ENCODE measurements around the gene MMP24.

Gene MMP24

DNA sequence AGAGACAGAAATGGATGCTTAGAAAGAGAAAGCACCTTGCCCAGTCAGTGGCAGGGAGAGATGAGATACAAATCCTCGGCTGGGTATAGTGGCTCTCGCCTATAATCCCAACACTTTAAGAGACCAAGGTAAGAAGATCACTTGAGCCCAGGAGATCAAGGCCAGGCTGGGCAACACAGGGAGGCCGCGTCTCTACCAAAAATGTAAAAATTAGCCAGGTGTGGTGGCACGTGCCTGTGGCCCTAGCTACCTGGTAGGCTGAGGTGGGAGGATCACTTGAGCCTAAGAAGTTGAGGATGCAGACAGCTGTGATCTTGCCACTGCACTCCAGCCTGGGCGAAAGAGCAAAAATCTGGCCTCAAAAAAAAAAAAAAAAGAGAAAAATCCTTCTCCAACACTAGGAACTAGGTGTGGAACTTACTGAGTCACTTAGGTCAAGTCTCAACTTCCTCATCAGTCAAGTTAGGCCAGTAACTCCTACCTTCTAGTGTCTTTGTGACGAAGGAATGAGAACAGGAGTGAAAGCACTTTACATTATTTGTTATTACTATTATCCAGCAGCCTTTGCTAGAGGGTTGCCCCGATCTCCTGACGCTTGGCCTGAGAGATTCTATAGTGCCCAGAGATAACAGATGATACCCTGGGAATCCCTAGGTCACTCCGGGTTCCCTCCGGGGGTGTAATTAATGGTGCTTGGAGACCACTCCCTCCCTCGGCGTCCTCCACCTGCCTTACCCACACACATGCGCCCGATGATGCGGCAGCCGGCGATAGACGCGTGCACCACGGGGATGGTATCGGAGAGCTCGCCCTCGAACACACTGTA, 57.2 kb downstream of the MMP24 start:
- Mint-ChIP-seq H3K27ac (peak overlapping the region; percentile 88 to 92), H3K36me3 (ENCODE audit: insufficient read depth) (peaks cover 31% of the 10 kb centered on the region), H3K4me1 (ENCODE audit: low read depth in 2 of 2) (peaks cover 17 to 18% of the 10 kb centered on the region in 2 donors), H3K4me3 (peak overlapping the region; percentile 82 to 89), H3K9me3 (no peaks in the 10 kb centered on the region), H3K27me3 (no peaks in the 10 kb centered on the region)
- DNase-seq (no peak), ATAC-seq (replicated peaks) (no peak)

DNA sequence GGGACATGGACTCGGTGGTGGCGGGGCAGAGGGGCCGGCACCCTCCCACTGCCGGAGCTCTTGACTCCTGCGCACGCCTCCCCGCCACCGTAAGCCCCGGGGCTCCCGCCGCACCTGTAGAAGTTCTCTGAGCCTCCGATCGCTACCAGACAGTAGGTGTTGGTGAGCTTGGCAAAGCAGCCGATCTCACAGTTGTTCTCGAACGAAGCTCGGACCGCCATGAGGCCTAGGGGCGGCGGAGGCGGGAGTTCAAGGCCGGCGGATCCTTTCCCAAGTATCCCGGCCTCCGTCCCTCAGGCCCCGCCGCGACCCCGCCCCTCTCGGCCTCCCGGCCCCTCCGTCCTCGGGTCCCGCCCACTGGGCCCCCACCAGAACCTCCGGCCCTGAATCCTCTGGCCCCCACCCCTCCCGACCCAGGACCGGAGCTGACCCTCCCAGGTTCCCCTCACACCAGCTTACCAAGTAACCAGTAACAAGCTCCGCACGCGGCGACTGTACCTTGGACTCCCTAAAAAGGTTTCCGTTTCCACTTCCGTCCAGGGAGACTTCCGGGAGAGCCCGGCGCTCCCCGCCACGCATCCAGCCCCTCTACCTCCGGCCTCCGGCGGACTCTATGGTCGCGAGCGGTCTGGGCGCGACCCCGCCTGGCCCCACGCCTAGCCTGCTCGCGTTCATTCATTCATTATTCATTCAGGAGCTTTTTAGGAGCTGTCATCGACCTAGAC, 57.9 kb downstream of the MMP24 start, which contains the start of gene EIF6:
EIF6 (minus strand) TSS at position 506 of the 725 bp plus-strand sequence; CDS start at position 221, 285 bp downstream.
- Mint-ChIP-seq H3K9me3 (no peaks in the 10 kb centered on the region), H3K27ac (peak within 1 kb of the TSS; percentile 88 to 92), H3K27me3 (no peaks in the 10 kb centered on the region), H3K4me1 (ENCODE audit: low read depth in 2 of 2) (peaks cover 15 to 18% of the 10 kb centered on the region in 2 donors), H3K4me3 (peak within 1 kb of the TSS; percentile 82 to 89), H3K36me3 (ENCODE audit: insufficient read depth) (peaks cover 25% of the 10 kb centered on the region)
- peak; percentile 86 for ATAC-seq (replicated peaks)
- peak; percentile 61 to 63 (median 61) for DNase-seq

DNA sequence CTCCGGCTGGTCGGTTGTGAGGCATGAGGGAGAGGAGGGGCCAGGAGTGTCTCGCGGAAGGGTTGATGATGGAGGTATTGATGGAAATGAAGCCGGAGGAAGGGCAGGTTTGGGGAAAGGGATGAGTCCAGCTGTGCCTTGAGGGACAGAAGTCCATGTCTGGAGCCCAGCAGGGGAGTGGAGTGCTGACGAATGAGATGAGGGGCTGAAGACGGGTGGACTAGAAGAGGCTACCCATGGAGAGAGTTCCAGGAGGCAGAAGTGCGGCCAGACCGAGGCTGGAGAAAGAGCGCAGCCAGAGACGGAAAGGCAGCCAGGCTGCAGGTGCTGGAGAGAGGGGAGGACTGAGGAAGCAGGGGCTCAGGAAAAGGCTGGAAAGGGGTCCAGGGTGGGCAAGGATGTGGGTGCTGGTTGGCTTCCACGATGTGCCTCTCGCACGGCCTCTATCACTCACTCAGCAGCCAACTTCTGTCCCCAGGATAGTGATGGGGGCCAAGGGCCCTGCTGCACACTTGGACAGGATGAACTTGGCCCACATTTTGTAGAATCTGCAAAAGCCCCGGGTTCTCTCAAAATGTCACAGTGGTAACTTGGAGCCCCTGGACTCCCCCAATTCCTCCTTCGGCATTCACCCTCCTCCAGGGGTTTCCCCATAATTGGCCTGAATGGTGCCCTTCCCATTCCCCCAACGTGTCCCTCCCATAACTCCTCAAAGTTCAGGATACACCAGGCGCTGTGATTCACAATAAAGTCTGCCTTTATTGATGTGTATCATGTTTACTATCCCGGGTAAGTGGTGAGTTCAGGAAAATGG, 58.7 kb downstream of the MMP24 start:
- Mint-ChIP-seq H3K27me3 (peaks cover 0 to 4% of the 10 kb centered on the region in 2 donors), H3K27ac (peak overlapping the region; percentile 88 to 92), H3K4me3 (peak overlapping the region; percentile 82 to 89), H3K4me1 (ENCODE audit: low read depth in 2 of 2) (peaks cover 15 to 18% of the 10 kb centered on the region in 2 donors), H3K9me3 (no peaks in the 10 kb centered on the region), H3K36me3 (ENCODE audit: insufficient read depth) (peaks cover 17% of the 10 kb centered on the region)
- ATAC-seq (replicated peaks) (no peak), DNase-seq (no peak)

DNA sequence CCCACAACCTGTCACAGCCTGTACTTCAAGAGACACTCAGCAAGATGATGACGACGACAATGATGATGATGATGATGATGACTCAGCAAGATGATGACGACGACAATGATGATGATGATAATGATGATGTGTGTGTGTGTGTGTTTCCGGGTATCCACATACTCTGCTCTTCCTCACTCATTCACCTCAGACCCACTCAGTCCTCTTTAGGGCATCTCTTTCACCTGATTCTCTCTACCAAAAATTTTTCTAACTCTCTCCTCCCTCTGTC, 59.3 kb downstream of the MMP24 start:
- H3K36me3 Mint-ChIP-seq (ENCODE audit: insufficient read depth): peaks cover 13% of the 10 kb centered on the region
- DNase-seq: no peak
- H3K4me1 Mint-ChIP-seq (ENCODE audit: low read depth in 2 of 2): peaks cover 15 to 18% of the 10 kb centered on the region in 2 donors
- H3K4me3 Mint-ChIP-seq: peak overlapping the region; percentile 82 to 89
- H3K27ac Mint-ChIP-seq: peak overlapping the region; percentile 88 to 92
- peaks cover 0 to 8% of the 10 kb centered on the region in 2 donors for H3K27me3 Mint-ChIP-seq
- no peaks in the 10 kb centered on the region for H3K9me3 Mint-ChIP-seq
- no peak for ATAC-seq (replicated peaks)

DNA sequence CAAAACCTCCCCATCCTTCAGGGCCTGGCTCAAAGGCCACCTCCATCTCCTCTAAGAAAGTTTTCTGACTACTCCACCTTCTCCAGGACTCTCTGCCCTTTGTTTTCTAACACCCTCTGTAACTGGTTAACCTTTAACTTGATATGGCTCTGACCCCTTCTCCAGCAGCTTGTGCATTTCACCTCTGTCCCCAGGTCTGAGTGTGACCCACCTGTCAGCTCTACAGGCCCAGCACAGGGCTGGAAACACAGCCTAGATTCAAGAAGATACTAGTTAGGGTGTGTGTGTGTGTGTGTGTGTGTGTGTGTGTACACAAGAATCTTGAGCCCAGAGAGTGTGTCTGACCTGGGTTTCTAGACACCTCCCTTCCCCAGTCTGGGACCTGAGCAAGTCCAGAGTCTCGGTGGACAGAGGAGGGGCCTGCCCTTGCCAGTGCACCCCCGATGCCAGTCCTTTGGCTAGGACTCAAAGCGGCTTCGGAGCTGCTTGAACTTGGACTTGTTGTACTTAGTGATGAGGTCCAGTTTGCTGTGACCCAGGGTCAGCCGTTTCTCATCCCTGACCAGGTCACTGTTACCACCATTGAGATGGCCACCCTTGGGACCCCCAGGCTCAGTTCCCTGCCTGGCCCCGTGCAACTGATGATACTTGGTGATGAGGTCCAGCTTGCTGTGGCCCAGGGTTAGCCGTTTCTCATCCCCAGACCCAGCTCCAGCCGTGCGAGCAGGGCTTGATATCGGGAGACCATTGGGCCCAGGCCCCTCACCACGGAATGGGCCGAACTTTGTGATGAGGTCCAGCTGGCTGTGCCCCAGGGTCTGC, 59.8 kb downstream of the MMP24 start:
- Mint-ChIP-seq H3K4me3 (peak overlapping the region; percentile 82 to 89), H3K27ac (peak overlapping the region; percentile 88 to 92), H3K27me3 (peaks cover 0 to 8% of the 10 kb centered on the region in 2 donors), H3K36me3 (ENCODE audit: insufficient read depth) (peaks cover 10% of the 10 kb centered on the region), H3K9me3 (no peaks in the 10 kb centered on the region), H3K4me1 (ENCODE audit: low read depth in 2 of 2) (peaks cover 15 to 18% of the 10 kb centered on the region in 2 donors)
- DNase-seq (no peak), ATAC-seq (replicated peaks) (no peak)

DNA sequence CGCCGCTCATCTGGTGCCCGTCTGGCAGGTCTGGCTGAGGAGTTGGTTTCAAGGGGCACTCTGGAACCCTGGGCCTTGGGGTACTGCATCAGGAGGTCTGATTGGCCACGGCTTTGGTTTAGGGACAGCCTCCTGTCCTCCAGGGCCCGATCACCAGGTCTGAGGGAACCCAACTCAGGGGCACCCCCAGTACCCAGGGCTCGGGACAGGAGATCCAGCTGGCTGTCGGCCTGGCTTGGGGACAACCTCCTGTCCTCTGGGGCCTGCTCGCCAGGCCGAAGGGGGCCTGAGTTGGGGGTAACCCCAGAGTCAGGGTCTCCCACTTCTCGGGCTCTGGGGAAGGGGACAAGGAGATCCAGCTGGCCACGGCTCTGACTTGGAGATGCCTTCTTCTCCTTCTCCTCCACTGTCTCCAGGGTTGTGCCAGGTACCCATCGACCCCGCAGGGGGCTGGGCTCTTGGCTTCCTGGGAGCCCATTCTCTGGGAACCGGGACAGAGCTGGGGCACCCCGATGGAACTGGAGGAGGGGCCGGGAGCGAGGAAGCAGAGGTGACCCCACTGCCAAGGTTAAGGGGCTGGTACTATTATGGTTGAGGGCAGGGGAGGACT, 60.5 kb downstream of the MMP24 start:
- ATAC-seq (replicated peaks): no peak
- Mint-ChIP-seq H3K27me3 (peaks cover 0 to 8% of the 10 kb centered on the region in 2 donors), H3K36me3 (ENCODE audit: insufficient read depth) (peaks cover 9% of the 10 kb centered on the region), H3K9me3 (no peaks in the 10 kb centered on the region), H3K4me3 (no peak overlapping the region), H3K4me1 (ENCODE audit: low read depth in 2 of 2) (peaks cover 15 to 18% of the 10 kb centered on the region in 2 donors), H3K27ac (no peak overlapping the region)
- DNase-seq: no peak

DNA sequence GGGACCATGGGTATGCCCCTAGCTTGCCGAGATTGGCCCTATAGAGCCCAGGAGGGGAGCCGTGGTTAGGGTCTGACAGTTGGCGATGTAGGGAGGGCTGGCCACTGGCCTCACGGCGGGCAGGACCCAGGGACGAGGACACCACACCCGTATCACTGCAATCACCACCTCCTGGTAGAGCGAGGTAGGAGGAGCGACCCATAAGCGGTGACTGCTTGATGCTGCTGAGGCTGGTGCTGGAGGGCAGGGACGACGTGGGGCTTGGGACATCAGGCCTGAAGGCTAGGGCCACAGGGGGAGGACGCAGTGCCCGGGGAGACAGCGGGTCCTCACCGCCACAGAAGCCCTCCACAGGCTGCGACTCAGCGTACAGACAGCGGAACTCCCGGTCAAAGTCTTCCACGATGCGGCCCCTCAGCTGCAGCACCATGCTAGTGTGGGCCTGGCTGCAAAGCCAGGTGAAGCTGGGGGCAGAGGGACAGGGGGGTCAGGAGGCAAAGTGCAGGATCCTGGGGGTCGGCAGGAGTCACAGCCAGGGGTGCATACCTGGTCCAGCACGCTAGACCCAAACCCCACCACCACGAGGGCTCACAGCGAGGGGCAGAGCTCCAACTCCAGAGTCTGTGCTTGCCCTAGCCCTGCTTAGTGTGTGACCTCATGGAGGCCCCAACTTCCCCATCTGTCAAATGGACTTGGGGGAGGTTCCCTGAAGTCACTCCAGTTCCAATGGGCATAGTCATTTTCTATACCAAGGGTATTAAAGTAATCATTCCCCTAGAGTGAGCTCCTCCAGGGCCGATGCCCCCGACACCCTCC, 61.2 kb downstream of the MMP24 start:
- DNase-seq: no peak
- Mint-ChIP-seq H3K9me3 (no peaks in the 10 kb centered on the region), H3K27ac (no peak overlapping the region), H3K4me1 (ENCODE audit: low read depth in 2 of 2) (peaks cover 13 to 15% of the 10 kb centered on the region in 2 donors), H3K27me3 (peaks cover 4 to 14% of the 10 kb centered on the region in 2 donors), H3K4me3 (no peak overlapping the region), H3K36me3 (ENCODE audit: insufficient read depth) (peaks cover 8% of the 10 kb centered on the region)
- ATAC-seq (replicated peaks): no peak

DNA sequence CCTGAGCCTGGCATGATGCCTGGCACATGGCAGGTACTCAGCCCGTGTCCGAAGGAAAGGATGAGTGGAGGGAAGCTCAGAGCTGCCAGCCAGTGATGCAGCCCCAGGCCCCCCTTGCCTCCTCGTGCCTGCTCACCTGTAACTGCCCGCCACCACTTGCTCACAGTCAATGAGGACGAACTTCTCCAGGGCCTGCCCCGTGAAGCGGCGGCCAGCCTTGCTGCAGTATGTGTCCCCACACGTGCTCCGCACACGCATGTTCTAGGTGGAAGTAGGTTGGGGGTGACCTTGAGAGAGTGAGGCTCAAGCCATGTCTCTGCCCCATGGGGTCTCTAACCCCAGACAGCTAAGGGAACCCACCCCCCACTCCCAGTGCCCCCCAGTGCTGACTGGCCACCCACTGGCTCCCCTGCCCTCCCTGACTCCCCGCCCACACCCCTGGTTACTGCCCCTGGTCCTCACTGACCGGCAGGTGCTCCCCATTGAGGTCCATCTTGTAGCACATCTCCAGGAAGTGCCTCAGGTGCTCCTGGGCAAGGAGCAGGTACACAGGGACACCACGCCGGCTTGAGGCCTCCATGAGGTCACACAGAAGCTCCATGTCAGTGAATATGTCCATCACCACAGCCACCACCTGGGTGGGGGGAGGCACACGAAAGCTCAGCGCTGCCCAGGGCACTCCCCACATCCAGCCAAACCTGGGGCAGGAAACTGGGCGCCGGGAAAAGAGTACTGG, 62.0 kb downstream of the MMP24 start:
- ATAC-seq (replicated peaks) (no peak), DNase-seq (no peak)
- Mint-ChIP-seq H3K27ac (no peak overlapping the region), H3K9me3 (no peaks in the 10 kb centered on the region), H3K27me3 (peaks cover 12 to 22% of the 10 kb centered on the region in 2 donors), H3K4me1 (ENCODE audit: low read depth in 2 of 2) (peaks cover 9 to 11% of the 10 kb centered on the region in 2 donors), H3K4me3 (no peak overlapping the region), H3K36me3 (ENCODE audit: insufficient read depth) (peaks cover 4% of the 10 kb centered on the region)

DNA sequence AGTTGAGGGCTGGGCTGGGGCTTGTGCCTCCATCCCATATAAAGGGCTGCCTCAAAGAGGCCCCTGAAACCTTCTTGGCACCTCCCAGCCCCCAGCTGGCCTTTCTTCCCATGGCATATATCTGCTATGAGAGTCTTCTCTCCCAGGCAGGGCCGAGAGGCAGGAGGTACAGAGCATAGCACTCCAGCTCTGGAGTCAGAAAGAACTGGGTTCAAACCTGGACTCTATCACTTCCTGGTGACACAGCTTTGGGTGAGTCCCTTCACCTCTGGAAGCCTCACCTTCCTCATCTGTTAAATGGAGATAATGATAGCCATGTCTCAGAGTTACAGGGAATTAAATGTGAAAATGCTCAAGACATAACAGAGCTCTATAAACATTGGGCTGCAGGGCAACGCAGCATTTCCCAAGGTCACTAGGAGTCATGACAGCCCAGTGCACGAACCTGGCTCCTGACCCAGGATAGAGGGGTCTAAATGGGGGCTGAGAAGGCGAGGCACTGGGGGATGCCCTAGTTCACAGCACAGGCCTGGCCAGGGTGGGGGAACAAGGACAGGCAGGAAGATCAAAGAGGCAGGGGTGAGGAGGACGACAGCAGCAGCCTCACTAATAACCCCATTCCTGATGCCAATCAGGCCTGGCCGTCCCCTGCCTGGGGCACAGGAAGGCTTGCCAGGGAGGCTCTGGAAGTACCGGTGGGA, 63.8 kb downstream of the MMP24 start:
- H3K27ac Mint-ChIP-seq: no peak overlapping the region
- peaks cover 27 to 39% of the 10 kb centered on the region in 2 donors for H3K27me3 Mint-ChIP-seq
- H3K4me1 Mint-ChIP-seq (ENCODE audit: low read depth in 2 of 2): peaks cover 0 to 3% of the 10 kb centered on the region in 2 donors
- peaks cover 7% of the 10 kb centered on the region for H3K36me3 Mint-ChIP-seq (ENCODE audit: insufficient read depth)
- H3K4me3 Mint-ChIP-seq: no peak overlapping the region
- no peak for DNase-seq
- no peak for ATAC-seq (replicated peaks)
- no peaks in the 10 kb centered on the region for H3K9me3 Mint-ChIP-seq

DNA sequence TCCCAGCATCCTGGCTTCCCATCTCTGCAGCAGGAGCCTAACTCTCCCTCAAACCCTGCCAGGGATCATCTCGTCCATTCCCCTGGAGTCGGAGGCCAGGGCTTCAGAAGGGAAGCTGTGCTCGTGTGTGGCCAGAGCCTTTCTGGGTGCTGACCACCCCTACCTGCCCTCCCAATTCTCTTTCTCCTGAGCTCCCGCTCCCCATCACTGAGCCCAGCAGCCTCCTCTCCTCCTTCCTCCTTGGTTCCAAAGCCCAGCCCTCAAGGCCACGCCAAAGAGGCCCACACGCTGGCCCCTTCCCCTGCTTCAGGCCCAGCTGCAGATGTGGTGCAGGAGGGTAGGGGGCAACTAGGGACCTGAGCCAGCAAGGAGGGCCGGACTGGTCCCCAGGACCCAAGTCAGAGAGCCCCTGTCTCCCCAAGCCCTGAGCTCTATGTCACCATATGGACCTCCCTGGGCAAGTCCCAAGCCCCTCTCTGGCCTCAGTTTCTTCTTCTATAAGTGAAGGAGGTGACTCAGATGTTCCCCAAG, 64.5 kb downstream of the MMP24 start:
- Mint-ChIP-seq H3K4me3 (no peak overlapping the region), H3K27ac (no peak overlapping the region), H3K9me3 (no peaks in the 10 kb centered on the region), H3K27me3 (peaks cover 33 to 45% of the 10 kb centered on the region in 2 donors), H3K4me1 (ENCODE audit: low read depth in 2 of 2) (peaks cover 0 to 4% of the 10 kb centered on the region in 2 donors), H3K36me3 (ENCODE audit: insufficient read depth) (peaks cover 7% of the 10 kb centered on the region)
- DNase-seq (no peak), ATAC-seq (replicated peaks) (no peak)
